BJ (cell line): ENCODE measurements around the gene ITGB2. TPM values are rescaled to one million over a fixed set of nuclear protein-coding genes. Genes with fewer than 3 reads are reported as not detected.

Experiments used
- CTCF ChIA-PET: fragments of 350-600 bp; formaldehyde crosslinking; extraction: SDS; loops from one replicate; lab custom pipeline; 2021; ENCODE audit warnings: antibody characterized with exemption, inconsistent platforms; lab: Yijun Ruan, JAX
- POLR2A ChIA-PET: fragments of 300-600 bp; sonication (Branson Sonifier 250); formaldehyde crosslinking; extraction: SDS; loops from one replicate; lab custom pipeline; 2021; ENCODE audit warnings: antibody characterized with exemption; lab: Charles Lee
- DNase-seq: peaks from one replicate; pipeline ENCODE4 v3.0.0-alpha.2; 2011; ENCODE audit warnings: low read depth
- H3K27me3 ChIP-seq: 2 replicates; pipeline ENCODE4 v1.6.0; 2011; ENCODE audit warnings: low read length; ENCODE audit not compliant: control insufficient read depth, insufficient read depth
- H3K36me3 ChIP-seq: 2 replicates; pipeline ENCODE4 v1.5.1; 2011; ENCODE audit warnings: low read length; ENCODE audit not compliant: control insufficient read depth, insufficient read depth
- H3K4me3 ChIP-seq: 2 replicates; pipeline ENCODE4 v1.5.1; 2011; ENCODE audit warnings: low read depth, mild to moderate bottlenecking, control low read depth, low read length
- CTCF ChIP-seq: IDR thresholded peaks from 2 replicates; pipeline ENCODE4 v1.5.1; 2011; ENCODE audit warnings: low read depth, mild to moderate bottlenecking, control low read depth, inconsistent platforms, low read length, moderate library complexity; ENCODE audit not compliant: insufficient read depth
- polyA plus RNA-seq: library from polyadenylated mRNA; depleted of rRNA; stranded (reverse); fragments of >200 nt; gene quantifications from 2 replicates; pipeline ENCODE4 v1.2.3, GENCODE V29; 2011

Gene ITGB2
- polyA plus RNA-seq, 1 experiment: not detected

GRCh38 chr21:44857127-44857892 lies 63.4 kb downstream of the ITGB2 start:
- H3K36me3 ChIP-seq: peaks cover 37% of the 10 kb centered on the region
- CTCF ChIA-PET: interaction anchor here (1.2 kb wide), 1 partner anchor 53 kb away, joined by 3 read pairs; no protein-coding TSS in a partner anchor
- POLR2A ChIA-PET: no interaction called here
- no peak for TF ChIP-seq CTCF
- H3K4me3 ChIP-seq: no peak overlapping the region
- no peak for DNase-seq
- no peaks in the 10 kb centered on the region for H3K27me3 ChIP-seq

DNA sequence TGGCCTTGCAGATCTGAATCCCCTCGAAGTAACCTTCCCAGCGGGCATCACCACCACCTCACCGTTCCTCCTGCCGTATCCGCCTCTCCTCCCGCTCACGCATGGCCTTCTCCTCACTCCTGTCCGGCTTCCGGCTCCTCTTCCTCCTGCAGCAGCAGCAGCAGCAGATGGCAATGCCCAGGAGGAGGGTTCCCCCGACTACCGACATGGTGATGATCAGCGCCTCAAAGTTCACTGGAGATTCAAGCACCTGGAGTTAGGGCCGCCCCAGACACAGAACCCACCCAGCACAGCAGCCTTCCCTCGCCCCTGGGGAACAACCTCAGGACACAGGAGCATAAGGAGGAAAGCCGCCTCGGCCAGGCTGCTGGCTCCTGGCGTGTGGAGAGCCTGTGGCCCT lies 64.6 kb downstream of the ITGB2 start:
- CTCF ChIA-PET: no interaction called here
- POLR2A ChIA-PET: no interaction called here

GRCh38 chr21:44855572-44855971 lies 65.1 kb downstream of the ITGB2 start:
- ChIA-PET CTCF (no interaction called here), POLR2A (no interaction called here)
- DNase-seq: no peak
- Histone ChIP-seq H3K36me3 (peaks cover 35% of the 10 kb centered on the region), H3K27me3 (no peaks in the 10 kb centered on the region), H3K4me3 (no peak overlapping the region)
- TF ChIP-seq CTCF: no peak

More for the DNA sequence above, 64.6 kb downstream of the ITGB2 start:
- H3K36me3 ChIP-seq: peaks cover 35% of the 10 kb centered on the region
- no peak for TF ChIP-seq CTCF
- DNase-seq: no peak
- no peak overlapping the region for H3K4me3 ChIP-seq
- H3K27me3 ChIP-seq: no peaks in the 10 kb centered on the region

DNA sequence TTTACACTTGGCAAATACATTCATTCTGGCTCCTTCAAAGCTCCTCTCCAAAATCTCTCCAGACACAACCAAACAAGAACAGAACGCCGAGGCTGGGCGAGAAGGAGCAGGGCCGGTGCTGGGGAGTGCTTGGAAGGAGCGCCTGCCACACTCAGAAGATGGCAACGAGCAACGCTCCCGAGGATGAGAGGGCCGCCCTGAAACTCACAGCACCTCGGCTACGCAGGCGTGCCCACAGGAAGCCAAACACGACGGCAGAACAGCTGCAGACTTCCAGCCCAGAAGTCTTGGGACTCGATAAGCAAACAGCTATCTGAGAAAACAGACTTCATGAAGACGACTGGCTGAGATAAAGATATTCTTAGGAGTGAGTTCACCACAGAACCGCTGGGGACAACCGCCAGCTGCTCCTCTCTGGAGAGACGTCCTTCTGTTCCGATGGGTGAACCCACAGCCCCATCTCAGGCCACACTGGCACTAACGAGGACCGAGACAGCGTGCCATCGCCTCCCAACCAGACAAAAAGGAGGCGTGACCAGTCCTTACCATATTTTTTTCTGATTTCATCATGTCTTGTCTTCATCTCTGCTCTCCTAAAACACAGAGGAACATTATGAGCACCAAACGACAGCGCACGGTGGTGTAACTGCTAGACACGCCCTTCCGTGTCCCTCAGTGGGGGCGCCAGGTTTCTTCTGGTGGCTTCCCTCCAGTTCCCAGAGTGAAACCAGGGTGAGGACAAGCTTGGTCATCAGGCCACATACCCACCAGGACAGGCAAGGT lies 65.8 kb downstream of the ITGB2 start:
- no peak for TF ChIP-seq CTCF
- H3K36me3 ChIP-seq: peaks cover 39% of the 10 kb centered on the region
- no peaks in the 10 kb centered on the region for H3K27me3 ChIP-seq
- POLR2A ChIA-PET: no interaction called here
- H3K4me3 ChIP-seq: no peak overlapping the region
- CTCF ChIA-PET: interaction anchor here (1.0 kb wide), 1 partner anchor 9 kb away, joined by 4 read pairs; no protein-coding TSS in a partner anchor
- DNase-seq: no peak

- POLR2A ChIA-PET: no interaction called here
- no peak for DNase-seq
- CTCF ChIA-PET: interaction anchor here (1.0 kb wide), 1 partner anchor 8 kb away, joined by 4 read pairs; no protein-coding TSS in a partner anchor
- H3K27me3 ChIP-seq: no peaks in the 10 kb centered on the region
- peaks cover 42% of the 10 kb centered on the region for H3K36me3 ChIP-seq
- H3K4me3 ChIP-seq: no peak overlapping the region
- TF ChIP-seq CTCF: no peak
These were observed 66.4 kb downstream of the ITGB2 start for GRCh38 chr21:44854391-44854663.
